ENCODE results near the gene LARP1.
"Not testable (repeated sequence)": the region's sequence is repeated elsewhere in the genome, so short reads cannot be mapped to it uniquely, and the experiment has no call there.

LARP1 gene

DNA sequence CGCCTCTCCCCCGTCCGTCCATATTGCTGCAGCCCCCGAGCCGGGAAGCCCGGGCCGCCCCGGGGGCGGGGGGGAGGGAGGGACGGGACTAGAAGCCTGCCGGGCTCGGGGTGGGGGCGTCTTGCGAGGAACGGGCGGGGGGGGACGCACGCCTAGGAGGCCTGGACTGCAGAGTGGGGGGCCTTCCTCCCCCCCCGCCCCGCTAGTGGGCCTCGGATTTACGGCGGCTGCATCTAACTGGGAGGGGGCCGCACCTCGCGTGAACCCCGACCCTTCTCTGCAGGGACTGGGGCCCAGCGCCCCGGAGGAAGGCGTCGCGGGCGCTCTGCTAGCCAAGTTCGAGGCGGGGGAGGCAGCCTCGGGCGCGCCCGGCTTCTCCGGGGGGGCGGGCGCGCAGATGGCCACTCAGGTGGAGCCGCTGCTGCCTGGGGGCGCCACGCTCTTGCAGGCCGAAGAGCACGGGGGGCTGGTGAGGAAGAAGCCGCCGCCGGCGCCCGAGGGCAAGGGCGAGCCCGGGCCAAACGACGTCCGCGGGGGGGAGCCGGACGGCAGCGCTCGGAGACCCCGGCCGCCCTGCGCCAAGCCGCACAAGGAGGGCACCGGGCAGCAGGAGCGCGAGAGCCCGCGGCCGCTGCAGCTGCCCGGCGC is at the start of gene LARP1:
Gene LARP1, plus strand, starts transcription at position 17 of the 648 bp plus-strand sequence. Its CDS starts 381 bp downstream, at position 398.
- DNase-seq: no peak

DNA sequence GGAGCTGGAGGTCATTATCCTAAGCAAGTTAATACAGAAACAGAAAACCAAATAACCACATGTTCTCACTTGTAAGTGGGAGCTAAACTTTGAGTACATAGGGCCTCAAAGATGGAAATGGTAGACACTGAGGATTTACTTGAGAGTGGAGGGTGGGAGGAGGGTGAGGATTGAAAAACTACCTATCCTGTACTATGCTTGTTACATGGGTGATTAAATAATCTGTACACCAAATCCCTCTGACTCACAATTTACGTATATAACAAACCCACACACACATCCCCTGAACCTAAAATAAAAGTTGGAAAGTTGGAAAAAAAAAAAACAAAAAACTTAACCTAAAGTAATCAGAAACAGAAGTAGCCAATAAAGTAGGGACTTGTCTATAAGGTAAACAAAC is 48.8 kb upstream of the LARP1 start:
- DNase-seq: no peak

DNA sequence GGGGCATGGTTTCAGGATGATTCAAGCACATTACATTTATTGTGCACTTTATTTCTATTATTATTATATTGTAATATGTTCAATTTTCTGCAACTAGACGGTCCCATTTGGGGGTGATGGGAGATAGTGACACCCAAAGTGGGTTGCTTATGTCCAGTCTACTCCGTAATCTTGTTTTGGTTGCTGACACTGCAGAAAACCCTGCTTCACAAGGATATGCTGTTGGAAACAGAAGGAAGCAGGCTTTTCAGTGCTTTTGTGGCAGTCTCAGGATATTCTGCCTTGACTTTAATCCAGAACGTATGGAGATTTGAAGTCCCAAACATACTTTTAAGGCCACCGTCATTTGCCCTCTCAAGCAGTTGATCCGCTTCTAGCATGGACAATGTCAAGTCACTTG is 47.5 kb upstream of the LARP1 start:
- DNase-seq: no peak

DNA sequence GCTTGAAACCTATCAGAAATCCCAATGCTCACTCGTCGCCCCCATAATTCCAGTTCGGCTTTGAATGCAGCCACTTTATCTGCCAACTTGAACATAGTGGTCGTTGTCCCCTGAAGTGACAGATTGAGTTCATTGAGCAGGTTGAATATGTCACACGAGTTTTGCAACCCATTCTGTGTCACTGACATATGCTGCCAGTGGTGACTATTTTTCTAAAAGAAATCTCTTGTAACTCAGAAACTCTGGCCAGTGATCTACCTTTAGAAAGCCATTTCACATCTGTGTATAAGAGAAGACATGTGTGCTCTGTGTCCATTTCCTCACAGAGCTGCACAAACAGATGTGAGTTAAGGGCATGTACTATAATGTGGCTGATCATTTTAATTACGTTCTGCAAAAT is 47.0 kb upstream of the LARP1 start:
- no peak for DNase-seq

DNA sequence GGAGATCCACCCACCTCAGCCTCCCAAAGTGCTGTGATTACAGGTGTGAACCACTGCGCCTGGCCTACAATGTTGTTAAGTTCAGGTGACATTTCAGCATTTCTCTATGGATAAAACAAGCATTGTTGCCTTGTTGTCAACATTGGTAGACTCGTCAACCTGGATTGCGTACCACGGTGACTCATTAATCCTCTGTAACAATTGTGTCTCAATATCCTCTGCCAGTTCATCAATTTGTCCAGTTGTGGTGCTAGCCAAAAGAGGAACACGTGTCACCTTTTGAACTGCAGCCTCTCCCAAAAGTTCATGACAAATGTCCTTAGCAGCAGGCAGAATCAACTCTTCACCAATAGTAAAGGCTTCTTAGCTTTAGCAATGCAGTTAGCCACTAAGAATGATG is 46.3 kb upstream of the LARP1 start:
- DNase-seq: no peak

DNA sequence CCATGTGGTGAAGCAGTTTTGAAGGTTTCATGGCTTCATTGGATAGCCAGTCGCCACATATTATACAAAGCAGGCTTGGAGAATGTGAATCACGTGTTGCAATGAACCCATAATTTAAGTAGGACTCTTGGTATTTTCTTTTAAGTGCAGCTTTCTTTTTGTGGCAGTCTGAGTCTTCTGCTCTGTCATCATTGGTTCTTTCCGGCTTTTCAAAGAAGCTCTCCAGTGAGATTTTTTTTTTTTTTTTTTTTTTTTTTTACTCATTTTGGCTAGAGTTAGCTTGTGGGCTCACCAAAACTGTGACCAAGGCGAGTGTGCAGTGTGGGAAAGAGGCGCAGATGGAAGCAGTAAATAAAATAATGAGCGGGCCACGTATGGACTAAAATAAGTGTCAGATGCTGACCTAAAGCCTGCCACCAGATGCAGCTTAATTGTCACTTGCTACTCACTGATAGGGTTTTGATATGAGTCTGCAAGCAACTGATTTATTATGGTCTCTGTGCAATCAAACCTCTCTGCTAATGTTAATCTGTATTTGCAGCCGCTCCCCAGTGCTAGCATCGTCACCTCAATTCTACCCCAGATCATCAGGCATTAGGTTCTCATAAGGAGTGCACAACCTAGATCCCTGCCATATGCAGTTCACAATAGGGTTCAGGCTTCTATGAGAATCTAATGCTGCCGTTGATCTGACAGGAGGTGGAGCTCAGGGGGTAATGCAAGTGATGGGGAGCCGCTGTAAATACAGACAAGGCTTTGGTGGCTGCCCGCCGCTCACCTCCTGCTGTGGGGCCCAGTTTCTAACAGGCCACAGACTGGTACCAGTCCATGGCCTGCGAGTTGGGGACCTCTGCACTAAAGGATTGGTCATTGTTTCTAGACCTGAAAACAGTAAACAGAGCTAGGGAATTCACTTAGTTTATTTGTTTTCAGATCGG is 45.5 kb upstream of the LARP1 start:
- DNase-seq: no peak

DNA sequence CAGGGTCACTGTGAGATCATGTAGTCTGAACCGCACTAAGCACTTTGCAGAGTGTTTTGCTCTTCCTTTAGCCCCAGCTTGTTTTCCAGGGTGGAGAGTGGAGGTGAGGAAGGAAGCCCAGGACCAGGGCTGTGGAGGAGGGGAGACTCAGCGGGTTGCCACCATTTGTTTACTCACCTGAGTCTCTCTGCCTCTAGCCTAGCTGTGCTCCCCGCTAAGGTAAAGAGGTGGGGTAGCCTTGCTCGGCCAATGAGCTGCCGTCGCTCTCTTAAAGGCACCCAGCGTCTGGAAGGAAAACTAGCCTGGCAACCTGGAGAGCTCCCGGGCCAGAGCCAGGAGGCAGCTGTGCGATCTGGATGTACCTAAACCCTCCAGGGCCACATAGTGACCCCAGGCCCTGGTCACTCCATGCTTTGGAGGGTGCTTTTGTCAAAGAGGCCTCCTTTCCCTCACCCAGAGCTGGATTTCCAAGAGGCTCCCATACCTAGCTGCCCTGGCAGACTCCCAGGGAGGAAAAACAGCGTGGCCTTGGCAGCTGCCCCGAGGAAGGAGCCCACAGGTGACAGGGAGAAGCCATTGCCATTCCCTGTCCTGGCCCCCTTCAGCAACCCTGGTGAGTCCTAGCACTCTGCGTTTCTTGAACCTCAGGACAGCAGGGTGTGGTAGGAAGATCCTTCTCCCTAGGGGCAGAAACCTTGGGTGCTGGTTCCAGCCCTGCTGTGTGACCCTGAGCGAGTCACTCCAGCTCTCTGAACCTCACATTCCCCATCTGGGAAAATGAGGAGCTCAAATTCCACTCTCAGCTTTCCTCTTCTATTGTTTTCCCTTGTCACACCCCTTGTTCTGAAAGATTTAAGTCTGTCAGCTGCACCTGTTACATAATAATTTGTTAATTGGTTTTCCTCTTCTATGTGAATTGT is 42.4 kb upstream of the LARP1 start:
- peak; percentile 13 for DNase-seq

DNA sequence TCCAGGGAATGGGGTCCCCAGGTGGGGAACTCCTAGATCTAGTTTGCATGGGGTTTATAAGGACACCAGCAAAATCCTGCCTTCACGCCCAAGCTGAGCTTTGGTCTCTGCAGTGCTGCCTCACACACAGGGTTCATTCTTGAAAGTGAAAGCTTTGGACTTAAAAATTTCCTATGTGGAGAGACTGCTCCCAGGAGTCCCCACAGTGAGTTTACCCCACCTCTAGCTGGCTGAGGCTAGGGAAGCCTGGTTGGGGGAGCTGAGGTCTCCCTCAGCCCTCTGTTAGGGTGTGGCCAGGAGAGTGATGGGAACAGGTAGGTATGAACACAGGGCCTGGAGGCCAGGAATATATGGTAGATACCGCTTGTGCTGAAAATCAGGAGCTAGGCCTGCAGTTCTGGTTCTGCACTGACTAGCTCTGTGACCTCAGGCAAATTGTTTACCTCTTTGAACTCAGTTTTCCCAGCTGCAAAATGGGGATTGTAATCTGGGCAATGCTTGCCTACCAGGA is 41.5 kb upstream of the LARP1 start:
- DNase-seq: no peak

DNA sequence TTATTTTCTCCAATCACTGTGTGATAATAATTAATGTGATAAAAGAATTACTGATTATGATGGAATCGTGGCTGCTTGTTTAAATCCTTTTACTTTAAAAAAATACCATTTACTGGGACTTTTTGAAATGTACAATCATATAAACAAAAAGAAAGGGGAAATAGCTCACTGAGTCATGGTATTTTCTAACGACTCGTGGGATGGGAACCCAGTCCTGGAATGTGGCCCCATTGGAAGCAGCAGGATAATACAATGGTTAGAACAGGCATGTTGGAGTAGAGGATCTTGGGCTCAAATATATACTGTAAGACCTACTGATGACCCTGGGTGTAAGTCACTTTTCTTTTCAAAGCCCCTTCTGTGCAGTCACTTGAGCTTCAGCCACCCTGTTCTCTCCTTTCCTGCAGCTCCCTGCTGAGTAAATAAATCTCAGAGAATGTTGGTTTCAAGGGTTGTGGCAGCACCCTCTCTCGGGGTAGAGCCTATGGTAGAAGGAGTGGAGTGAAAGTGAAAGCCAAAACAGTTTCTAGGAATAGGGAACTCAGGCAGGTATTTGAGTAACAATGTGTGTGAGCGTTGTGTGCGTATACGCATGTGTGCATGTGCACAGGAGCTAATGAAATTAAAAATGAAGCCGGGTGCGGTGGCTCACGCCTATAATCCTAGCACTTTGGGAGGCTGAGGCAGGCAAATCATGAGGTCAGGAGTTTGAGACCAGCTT is 40.8 kb upstream of the LARP1 start:
- no peak for DNase-seq

DNA sequence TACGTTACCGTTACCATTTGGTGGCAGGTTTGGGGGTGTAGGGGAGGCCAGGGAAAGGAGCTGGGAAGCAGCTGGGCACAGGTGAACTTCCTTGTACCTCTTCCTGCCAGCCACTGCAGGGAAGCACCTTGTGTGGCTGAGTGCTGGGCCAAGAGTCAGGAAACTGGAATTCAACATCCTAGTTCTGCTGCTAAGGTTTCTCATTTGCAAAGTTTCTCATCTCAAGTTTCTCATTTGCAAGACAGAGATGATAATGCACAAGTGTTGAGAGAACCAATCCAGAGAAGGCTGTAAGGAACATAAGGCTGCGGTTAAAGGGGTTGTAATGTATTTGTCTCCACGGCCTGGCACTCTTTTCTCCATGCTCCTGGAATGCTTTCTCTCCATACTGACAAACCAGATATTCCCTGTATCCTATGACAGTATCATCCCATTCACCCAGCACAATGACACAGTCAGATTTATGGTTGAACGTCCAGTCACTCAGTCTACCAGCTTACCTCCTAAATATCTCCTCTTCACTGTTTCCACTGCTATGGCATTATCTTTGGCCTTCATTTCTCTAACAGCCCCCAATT is 33.6 kb upstream of the LARP1 start:
- no peak for DNase-seq

DNA sequence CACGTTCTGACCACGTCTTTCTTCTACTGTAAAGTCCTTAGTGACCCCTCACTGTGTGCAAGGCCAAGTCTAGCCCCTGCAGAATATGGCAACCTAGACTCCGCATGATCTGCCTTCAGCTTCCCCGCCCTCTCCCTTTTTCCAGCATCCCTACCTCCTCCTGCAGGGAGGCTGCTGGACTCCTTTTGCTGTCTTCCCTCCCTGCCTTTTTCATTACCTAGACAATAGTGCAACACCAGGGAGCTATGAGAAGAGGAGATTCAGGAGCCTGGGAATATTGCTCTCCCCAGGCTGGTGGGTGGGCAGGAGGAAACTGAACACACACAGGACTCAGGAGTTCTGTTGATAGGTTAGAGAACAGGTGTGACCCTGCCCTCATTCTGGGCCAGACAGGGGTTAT is 33.1 kb upstream of the LARP1 start:
- DNase-seq: no peak

DNA sequence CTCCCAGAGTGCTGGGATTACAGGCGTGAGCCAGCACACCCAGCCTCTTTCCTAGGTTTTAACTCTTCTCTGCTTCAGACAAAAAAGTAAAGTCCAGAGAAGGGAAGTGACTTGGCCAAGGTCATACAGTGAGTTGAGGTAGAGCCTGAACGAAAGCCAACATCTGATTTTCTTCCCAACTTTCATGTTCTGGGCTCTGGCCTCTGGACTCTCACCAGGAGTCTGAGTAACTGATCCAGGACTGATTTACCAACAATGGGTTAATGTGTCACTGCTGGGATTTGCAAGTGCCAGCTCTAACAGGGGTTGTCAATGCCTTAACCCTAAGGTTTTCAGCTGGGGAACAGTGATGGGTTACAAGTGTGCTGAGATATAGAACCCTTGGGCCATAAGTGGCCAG is 32.2 kb upstream of the LARP1 start:
- DNase-seq: no peak

DNA sequence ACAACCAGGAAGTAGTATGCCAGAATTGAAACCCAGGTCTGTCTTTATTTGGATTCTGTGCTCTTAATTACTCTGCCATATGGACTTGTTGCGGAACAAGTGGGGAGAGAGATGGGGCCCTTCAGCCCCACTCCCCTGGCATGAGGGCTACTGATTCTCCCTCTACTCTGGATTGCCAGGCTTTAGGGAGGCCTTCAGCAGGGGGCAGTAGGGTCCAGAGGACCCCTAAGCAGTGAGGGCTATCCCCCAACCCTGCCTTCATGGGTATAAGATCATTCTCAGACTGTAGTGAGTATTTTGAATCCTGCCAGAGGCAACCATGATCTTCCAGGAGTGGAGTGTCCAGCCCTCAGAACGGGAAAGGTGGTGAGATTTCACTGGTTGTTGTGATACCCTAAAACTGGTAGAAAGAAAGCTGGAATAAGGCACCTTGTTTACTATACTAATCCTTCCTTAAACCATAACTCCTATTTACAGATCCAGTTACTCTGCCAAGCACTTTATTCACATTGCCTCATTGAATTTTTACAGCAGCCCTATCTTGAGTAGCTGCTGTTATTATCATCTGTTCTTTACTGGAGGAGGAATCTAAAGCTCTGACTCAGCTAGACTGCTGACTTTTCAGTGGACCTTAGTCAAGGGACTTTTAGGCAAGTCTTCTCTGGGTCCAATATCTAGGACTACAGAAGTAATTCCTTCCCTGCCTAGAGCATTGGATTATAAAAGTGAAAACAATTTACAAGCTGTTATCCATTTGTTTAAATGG is 31.3 kb upstream of the LARP1 start:
- DNase-seq: no peak

DNA sequence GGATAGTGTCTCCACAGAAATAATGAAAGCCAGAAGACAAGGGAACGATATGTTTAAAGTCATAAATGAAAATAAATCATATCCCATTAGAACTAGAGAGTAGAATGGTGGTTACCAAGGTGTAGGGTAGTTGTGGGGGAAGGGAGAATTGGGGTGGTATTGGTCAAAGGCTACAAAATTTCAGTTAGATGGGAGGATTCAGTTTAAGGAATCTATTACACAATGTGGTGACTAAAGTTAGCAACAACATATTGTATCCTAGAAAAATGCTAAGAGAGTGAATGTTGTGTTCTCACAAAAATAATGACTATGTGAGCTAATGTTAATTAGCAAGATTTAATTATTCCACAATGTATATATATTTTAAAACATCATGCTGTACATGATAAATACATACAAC is 27.8 kb upstream of the LARP1 start:
- no peak for DNase-seq

DNA sequence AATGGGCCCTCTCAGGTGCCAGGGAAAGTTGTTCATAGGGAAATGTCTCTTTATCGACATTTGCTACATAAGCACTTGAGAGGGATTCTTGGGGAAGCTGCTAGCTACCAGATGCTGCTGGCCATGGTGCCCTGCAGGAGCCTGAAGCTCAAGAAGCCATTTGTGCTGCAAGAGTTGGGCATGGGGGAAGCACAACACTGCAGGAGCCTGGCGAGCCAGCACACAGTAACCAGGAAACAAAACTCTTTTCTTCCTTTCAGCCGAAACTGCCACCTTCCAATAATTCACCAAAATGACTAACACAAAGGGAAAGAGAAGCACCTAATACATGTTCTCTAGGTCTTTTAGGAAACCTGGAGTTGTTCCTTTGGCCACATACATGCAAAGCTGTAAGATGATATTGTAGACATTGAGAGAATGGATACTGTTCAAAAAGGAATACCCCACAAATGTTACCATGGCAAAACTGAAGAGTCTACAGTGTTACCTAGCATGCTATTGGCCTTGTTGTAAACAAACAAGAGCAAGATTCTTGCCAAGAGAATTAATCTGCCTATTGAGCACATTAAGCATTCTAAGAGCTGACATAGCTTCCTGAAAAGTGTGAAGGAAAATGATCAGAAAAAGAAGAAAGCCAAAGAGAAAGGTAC is 26.1 kb upstream of the LARP1 start:
- DNase-seq: no peak

DNA sequence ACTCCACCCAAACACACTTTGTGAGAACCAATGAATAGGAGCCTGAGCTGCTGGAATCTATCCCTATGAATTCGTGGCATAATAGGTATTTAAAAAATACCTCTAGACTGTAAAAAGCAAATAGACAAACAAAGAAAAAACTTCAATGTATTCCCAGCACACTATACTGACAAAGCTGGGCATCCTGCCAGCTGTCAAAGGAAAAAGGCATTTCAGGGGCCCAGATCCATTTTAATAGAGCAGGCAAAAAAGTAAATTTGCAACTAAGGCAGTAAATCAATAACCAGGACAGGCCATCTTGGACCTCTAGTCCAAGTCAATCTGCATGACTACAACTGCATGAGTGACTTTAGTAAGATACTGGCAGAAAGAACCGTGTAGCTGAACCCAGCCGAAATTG is 25.6 kb upstream of the LARP1 start:
- DNase-seq: peak; percentile 20

DNA sequence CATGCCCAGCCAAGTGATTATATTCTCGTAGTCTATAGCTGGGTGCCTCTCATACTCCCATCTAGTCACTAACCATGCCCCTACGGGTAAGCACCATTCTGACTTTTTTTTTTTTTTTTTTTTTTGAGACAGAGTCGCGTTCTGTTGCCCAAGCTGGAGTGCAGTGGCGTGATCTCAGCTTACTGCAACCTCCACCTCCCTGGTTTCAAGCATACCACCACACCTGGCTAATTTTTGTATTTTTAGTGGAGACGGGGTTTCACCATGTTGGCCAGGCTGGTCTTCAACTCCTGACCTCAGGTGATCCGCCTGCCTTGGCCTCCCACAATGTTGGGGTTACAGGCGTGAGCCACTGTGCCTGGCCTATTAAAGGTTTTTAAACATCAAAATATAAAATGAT is 24.4 kb upstream of the LARP1 start:
- DNase-seq: not testable (repeated sequence)

DNA sequence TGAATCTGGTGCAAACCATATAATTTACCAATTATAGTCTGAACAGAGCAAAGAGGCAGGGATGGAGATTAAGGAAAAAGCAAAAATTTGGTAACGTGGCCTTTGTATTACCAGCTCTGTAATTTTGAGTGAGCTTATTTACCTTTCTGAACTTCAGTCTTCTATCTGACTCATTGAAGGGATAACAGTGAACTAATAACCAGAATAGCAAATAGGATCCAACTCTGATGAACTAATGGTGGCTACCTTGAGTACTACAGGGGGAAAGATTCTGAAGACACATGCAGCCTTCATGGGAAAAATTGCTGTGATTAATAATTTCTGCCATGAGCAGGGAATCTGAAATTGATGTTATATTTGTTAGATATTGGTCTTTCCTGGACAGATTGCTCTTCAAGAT is 23.0 kb upstream of the LARP1 start:
- DNase-seq: no peak

DNA sequence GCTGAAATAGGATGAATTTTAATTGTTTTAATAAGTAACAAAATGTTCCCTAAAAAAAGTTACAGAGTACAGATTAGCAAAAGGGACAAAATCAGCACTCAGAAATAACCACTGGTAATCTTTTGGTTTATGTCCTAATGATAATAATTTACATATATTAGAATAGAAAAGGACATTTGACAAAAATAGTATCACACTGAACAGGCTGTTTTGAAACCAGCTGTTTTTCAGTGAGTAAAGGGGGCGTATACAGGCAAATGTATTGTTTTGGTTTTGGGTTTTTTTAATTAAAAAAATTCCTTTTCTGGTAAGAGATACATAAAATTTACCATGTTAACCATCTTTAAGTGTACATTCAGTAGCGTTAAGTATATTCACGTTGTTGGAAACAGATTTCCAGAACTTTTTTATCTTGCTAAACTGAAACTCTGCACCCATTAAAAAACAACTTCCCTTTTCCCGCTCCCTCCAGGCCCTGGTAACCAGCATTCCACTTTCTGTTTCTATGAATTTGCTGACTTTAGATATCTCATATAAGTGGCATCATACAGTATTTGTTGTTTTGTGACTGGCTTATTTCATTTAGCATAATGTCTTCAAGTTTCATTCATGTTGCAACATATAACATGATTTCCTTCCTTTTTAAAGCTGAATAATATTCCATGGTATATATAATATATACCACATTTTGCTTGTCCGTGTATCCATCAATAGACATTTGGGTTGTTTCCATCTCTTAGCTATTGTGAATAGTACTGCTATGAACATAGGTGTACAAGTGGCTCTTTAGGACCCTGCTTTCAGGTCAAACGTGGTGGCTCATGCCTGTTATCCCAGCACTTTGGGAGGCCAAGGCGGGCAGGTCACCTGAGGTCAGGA is 20.6 kb upstream of the LARP1 start:
- no peak for DNase-seq

DNA sequence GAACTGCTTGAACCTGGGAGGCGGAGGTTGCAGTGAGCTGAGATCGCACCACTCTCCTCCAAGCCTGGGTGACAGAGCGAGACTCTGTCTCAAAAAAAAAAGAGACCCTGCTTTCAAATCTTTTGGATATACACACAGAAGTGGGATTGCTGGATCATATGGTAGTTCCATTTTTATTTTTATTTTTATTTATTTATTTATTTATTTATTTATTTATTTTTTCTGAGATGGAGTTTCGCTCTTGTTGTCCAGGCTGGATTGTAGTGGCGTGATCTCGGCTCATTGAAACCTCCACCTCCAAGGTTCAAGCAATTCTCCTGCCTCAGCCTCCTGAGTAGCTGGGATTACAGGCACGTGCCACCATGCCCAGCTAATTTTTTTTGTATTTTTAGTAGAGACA is 19.8 kb upstream of the LARP1 start:
- not testable (repeated sequence) for DNase-seq

Data from NCI-H1105 treated with DMSO at 0.1 percent for 48 hours (cell line).